ENCODE measurements around the gene TLL2. TPM values are rescaled to one million over a fixed set of nuclear protein-coding genes. Genes with fewer than 3 reads are reported as not detected.

The TLL2 gene
- total RNA-seq, 1 donor from 2014 or later: 10.8 TPM

GRCh38 chr10:96482815-96483588 is 30.7 kb downstream of the TLL2 start:
- DNase-seq (ENCODE audit: missing footprints) (no peak), ATAC-seq (no peak)
- intact Hi-C loops (cut with DNase I): no loop called here

DNA sequence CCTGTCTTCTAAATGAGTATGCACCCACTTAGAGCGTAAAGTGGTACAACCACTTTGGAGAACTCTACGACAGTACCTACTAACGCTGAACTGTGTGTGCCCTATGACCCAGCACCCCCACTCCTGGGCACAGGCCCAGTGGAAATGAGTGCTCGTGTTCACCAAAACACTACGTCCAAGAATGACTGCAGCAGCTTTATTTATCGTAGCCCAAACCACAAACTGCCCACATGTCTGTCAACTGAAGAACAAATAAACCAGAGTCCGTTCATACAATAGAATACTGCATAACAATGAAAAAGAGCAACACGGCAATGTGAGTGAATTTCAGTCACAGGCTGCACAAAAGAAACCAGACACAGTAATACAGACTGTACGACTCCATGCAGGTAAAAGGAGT is 35.4 kb downstream of the TLL2 start:
- DNase-seq (ENCODE audit: missing footprints) (no peak), ATAC-seq (no peak)
- intact Hi-C loops (cut with DNase I): no loop called here

DNA sequence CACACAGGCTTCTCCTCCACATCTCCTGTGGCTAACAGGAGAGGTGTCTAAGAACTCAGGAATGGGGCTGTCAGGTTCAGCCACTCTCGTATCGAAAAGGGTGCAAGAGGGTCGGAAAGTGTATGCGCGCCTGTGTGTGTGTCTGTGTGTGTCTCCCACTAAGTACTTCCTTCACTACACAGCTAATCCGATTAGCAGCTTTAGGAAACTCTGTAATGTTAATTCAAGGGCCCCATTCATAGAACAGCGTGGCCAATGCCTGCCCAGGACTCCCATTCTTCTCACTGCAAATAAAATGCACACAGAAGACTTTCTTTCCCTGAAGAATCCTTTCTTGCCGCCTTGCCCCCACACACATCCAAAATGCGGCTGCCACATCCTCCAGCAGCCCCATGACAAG is 39.9 kb downstream of the TLL2 start:
- intact Hi-C loops (cut with DNase I): loop anchor here (5.0 kb wide), 1 partner anchor 33 kb away; no protein-coding TSS in a partner anchor
- no peak for ATAC-seq
- DNase-seq (ENCODE audit: missing footprints): no peak

GRCh38 chr10:96470116-96470743 is 43.5 kb downstream of the TLL2 start:
- ATAC-seq (peak; percentile 68), DNase-seq (ENCODE audit: missing footprints) (no peak)
- intact Hi-C loops (cut with DNase I): loop anchor here (5.0 kb wide), 1 partner anchor 37 kb away; no protein-coding TSS in a partner anchor

- intact Hi-C loops (cut with DNase I): no loop called here
- ATAC-seq (no peak), DNase-seq (ENCODE audit: missing footprints) (no peak)
Measured at GRCh38 chr10:96468845-96469244, 44.9 kb downstream of the TLL2 start.

DNA sequence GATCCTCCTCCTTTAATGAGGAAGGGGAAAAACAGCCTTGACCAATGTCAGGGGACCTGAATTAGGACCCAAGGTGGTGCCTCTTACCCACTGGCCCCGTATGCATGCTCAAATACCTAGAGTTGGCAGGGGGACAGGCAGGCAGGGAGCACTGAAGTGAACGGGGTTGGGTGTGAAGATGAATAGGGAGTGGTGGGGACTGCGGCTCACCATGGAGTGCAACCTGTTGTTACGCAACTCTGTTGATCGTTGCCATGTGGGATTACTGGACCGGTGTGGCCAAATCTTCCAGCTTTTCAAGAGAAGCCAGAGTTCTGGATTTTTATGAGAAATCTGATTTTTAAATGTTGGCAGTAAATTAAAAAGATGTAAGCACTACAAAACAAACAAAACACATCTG is 48.1 kb downstream of the TLL2 start:
- DNase-seq (ENCODE audit: missing footprints) (no peak), ATAC-seq (no peak)
- intact Hi-C loops (cut with DNase I): no loop called here

GRCh38 chr10:96463562-96463961 is 50.2 kb downstream of the TLL2 start:
- DNase-seq (ENCODE audit: missing footprints): no peak
- no peak for ATAC-seq
- intact Hi-C loops (cut with DNase I): no loop called here

DNA sequence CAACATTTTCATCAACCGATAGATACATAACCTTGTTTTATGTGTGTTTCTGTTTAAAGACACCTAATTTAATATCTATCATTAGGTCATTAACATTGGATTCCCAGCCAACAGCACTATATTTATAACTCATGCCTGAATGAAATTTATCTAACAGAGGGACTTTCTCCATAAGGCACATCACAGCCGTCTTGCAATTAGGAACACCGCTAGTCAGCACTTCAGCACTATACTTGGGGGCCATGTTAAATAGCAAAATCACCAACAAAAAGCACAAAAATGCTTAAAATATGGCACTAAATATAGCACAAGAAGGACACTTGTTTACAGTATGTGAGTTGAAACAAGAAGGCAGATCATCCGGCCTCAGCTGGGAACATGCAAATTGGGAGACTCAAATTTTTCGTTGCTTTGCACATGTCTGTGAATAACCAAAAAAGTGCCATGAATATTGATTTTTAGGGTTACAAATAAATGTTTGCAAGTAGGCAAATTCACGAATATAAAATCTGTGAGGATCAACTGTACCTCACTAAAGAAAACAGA is 51.0 kb downstream of the TLL2 start:
- ATAC-seq (no peak), DNase-seq (ENCODE audit: missing footprints) (no peak)
- intact Hi-C loops (cut with DNase I): no loop called here

DNA sequence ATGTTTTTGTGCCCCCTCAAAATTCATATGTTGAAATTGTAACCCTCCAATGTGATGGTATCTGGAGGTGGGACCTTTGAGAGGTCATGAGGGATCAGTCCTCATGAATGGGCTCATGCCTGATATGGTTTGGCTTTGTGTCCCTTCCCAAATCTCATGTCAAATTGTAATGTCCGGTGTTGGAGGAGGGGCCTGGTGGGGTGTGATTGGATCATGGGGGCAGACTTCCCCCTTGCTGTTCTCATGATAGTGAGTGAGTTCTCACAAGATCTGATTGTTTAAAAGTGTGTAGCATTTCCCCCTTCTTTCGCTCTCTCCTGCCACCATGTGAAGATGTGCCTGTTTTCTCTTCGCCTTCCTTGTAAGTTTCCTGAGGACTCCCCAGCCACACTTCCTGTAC is 53.4 kb downstream of the TLL2 start:
- DNase-seq (ENCODE audit: missing footprints): no peak
- intact Hi-C loops (cut with DNase I): no loop called here
- no peak for ATAC-seq

- ATAC-seq (no peak), DNase-seq (ENCODE audit: missing footprints) (no peak)
- intact Hi-C loops (cut with DNase I): no loop called here
Measured at GRCh38 chr10:96457341-96457740, 56.4 kb downstream of the TLL2 start.

GRCh38 chr10:96456296-96456840 is 57.4 kb downstream of the TLL2 start:
- intact Hi-C loops (cut with DNase I): no loop called here

DNA sequence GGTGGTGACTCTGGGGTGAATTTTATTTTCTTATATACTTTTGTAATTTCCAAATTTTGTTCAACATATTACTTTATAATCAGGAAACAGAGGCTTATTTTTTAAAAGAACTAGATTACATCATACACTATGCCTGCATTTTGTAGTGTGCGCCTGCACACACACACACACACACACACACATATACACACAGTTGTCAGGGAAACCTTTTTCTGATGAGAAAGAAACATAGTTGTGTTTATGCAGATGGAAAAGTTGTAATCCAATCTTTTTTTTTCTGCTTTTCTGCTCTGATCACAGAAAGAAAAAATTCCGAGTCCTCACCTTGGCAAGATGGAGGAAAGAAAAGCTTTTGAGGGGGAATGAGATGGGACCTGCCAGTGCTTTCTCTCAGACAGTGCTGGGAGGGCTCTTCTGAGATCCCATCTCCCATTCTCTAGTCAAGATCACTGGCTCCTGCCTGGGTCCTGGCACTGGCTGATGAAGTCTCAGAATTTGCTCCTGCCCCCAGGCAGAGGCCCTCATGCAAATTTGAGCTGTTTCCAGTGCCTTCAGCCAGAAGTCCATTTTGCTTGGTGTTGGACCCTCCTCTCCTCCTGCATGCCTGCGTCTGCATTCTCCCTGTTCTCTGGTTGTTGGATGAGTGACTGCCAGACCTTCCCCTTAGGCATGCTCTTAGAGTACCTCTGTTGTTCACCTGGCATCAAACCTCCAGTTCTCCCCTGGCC is 59.7 kb downstream of the TLL2 start:
- intact Hi-C loops (cut with DNase I): no loop called here
- ATAC-seq: no peak
- no peak for DNase-seq (ENCODE audit: missing footprints)

More at GRCh38 chr10:96456296-96456840, 57.4 kb downstream of the TLL2 start:
- no peak for ATAC-seq
- DNase-seq (ENCODE audit: missing footprints): no peak

DNA sequence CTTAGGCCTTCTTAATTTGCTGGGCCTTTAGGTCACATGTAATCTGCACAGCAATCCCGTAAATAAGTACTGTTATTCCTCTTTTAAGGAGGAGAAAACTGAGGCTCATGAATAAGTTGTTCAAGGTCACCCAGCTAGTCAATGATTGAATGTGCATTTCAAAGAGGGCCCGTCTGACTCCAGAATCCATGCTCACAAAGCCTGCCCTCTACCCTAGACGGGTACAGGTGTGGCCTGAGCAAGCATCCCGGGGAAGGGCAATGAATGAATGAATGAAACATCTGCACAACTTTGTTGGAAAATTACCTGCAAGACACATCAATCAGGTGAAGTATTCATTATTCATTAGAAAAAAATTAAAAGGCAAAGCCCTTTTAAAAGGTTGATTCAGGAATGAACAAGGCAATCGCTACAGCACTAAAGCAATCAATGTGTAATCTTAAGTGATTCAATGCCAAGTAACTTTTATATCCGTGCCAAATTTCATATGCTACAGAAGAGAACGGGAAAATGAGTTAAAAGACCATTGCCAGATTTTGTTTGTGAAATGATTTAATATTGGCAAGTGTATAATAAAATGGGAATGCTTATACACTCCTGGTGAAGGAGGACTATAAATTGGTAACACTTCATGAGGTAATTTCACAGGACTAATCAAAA is 61.1 kb downstream of the TLL2 start:
- intact Hi-C loops (cut with DNase I): no loop called here
- ATAC-seq: no peak
- DNase-seq (ENCODE audit: missing footprints): no peak

DNA sequence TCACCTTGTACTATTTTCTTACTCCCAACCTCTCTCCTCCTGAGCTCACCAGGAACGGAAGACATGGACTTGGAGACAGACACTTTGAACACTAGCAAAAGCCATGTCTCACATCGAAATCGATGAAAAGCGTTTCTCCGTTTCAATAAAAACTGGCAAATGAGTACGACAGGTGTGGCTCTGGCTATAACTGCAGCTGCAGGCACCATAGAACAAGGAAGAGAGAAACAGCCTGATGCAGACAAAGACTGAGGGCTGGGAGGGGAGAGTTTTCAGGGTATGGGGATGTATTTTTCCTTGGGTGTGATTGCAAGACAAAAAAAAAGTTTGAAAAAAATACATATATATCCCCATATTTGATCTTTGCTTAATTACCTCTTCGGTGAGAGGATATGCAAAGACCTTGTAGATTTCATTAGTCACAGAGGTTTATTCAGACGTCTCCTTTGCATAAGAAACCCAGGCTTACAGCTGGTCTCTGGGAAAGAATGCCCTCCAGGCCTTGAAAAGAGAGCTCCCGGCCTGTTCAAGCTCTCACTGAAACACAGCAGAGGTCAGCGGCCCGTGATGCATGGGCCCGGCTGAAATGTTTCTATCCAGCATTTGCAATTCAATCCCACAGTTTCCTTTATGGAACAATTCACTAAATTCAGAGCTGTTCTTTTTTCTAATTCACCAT is 63.1 kb downstream of the TLL2 start:
- ATAC-seq (no peak), DNase-seq (ENCODE audit: missing footprints) (no peak)
- intact Hi-C loops (cut with DNase I): no loop called here

DNA sequence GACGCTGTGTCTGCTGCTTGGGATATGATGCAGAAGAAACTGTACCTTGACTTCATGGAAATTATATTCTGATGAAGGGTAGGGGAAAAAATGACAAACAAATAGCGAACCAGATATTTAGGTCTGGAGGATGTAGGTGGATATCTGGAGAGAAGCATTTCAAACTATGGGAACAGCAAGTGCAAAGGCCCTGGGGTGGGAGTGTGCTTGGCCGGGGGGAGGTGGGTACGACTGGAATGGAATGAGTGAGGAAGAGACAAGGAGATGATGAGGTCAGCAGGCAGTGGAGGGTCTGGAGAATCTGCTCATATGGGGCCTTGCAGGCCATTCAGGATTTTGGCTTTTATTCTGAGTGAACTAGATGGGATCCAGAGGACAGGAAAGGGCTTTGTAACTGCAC is 65.2 kb downstream of the TLL2 start:
- ATAC-seq (no peak), DNase-seq (ENCODE audit: missing footprints) (no peak)
- intact Hi-C loops (cut with DNase I): no loop called here

GRCh38 chr10:96448021-96448457 is 65.7 kb downstream of the TLL2 start:
- peak; percentile 85 for DNase-seq (ENCODE audit: missing footprints)
- intact Hi-C loops (cut with DNase I): no loop called here
- ATAC-seq: peak; percentile 92

- ATAC-seq (no peak), DNase-seq (ENCODE audit: missing footprints) (no peak)
- intact Hi-C loops (cut with DNase I): no loop called here
Measured at GRCh38 chr10:96446966-96447596, 66.6 kb downstream of the TLL2 start.
